Activated naive CD4-positive, alpha-beta T cell treated with anti-CD3 and anti-CD28 coated beads, Interleukin-2, amount 10 ng/mL, durations not matched to agents 7 days and 5 days (primary cell): ENCODE results near the gene PDE2A.

Experiments used
- CTCF ChIA-PET: fragments of 350-600 bp; sonication (Branson Sonifier 250); formaldehyde crosslinking; loops from one replicate; lab custom pipeline; 2021; ENCODE audit warnings: antibody characterized with exemption; lab: Charles Lee
- DNase-seq: peaks from one replicate; pipeline ENCODE4 v3.0.0-alpha.2; 2020
- H3K27ac Mint-ChIP-seq: one replicate; pipeline ENCODE4 v1.8.0; 2021; ENCODE audit warnings: mild to moderate bottlenecking, moderate library complexity, mixed read lengths
- H3K27me3 Mint-ChIP-seq: one replicate; pipeline ENCODE4 v1.8.0; 2021; ENCODE audit warnings: mild to moderate bottlenecking, mixed read lengths
- H3K36me3 Mint-ChIP-seq: one replicate; pipeline ENCODE4 v1.8.0; 2021; ENCODE audit warnings: mixed read lengths
- H3K4me1 Mint-ChIP-seq: one replicate; pipeline ENCODE4 v1.8.0; 2021; ENCODE audit warnings: mixed read lengths
- H3K4me3 Mint-ChIP-seq: one replicate; pipeline ENCODE4 v1.8.0; 2021; ENCODE audit warnings: mild to moderate bottlenecking, moderate library complexity, mixed read lengths
- H3K9me3 Mint-ChIP-seq: one replicate; pipeline ENCODE4 v1.8.0; 2021; ENCODE audit warnings: mixed read lengths

The PDE2A gene

DNA sequence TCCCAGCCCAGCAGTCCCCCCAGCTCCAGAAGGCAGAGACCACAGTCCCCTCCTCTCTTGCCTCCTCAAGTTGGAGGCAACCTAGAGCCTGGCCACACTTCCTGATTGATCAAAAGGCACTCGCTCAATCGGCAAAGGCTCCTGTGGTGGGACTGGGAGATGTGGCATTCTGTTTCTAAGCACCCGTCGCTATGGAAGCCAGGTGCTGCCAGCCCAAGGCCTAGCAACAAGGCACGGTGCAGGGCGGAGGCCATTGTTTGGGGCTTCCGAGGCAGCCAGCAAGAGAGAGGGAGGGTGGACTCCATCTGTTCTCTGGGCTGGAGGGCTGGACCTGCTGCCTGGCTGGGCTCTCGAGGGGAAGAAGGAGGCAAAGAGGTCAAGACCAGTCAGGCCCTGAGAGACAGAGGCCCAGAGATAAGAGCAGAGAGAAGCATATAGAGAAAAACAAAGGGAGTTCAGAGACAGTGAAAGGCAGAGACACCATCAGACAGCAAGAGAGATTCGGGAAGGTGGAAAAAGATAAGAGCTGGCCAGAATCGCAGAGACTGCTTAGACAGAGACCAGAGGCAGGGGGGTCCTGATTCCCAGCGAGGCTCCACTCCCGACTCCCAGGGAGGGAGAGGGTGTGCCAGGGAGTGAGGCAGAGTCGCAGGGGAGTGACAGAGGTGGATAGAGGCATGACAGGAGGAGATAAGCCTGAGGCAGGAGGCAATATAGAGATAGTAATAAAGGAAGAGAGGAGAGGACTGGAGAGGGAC lies 21.2 kb downstream of the PDE2A start:
- peaks cover 15% of the 10 kb centered on the region for H3K27me3 Mint-ChIP-seq
- CTCF ChIA-PET, result interaction anchor here (1.0 kb wide), 1 partner anchor 10 kb away, joined by 3 read pairs; no protein-coding TSS in a partner anchor
- DNase-seq, result no peak
- no peaks in the 10 kb centered on the region for H3K4me1 Mint-ChIP-seq
- no peak overlapping the region for H3K4me3 Mint-ChIP-seq
- no peaks in the 10 kb centered on the region for H3K9me3 Mint-ChIP-seq
- no peak overlapping the region for H3K27ac Mint-ChIP-seq
- H3K36me3 Mint-ChIP-seq, result no peaks in the 10 kb centered on the region

DNA sequence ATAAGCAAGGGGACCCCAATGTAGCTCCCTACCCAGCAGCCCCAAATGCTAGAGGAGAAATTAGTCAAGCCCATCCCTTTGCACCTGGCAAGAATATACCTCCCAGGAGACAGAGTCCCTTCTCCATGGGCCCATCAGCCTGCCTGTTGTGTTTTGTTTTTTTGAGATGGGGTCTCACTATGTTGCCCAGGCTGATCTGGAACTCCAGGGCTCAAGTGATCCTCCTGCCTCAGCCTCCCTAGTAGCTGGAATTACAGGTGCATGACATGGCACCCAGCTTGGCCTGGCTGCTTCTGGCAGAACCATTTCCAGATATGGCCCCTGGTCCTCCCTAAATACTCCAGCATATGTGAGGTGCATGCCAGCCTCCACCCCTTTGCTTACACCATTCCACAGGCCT lies 22.1 kb downstream of the PDE2A start:
- H3K27me3 Mint-ChIP-seq, result peaks cover 11% of the 10 kb centered on the region
- CTCF ChIA-PET, result no interaction called here
- H3K36me3 Mint-ChIP-seq, result no peaks in the 10 kb centered on the region
- no peak overlapping the region for H3K27ac Mint-ChIP-seq
- no peaks in the 10 kb centered on the region for H3K9me3 Mint-ChIP-seq
- no peak for DNase-seq
- H3K4me1 Mint-ChIP-seq, result no peaks in the 10 kb centered on the region
- no peak overlapping the region for H3K4me3 Mint-ChIP-seq

DNA sequence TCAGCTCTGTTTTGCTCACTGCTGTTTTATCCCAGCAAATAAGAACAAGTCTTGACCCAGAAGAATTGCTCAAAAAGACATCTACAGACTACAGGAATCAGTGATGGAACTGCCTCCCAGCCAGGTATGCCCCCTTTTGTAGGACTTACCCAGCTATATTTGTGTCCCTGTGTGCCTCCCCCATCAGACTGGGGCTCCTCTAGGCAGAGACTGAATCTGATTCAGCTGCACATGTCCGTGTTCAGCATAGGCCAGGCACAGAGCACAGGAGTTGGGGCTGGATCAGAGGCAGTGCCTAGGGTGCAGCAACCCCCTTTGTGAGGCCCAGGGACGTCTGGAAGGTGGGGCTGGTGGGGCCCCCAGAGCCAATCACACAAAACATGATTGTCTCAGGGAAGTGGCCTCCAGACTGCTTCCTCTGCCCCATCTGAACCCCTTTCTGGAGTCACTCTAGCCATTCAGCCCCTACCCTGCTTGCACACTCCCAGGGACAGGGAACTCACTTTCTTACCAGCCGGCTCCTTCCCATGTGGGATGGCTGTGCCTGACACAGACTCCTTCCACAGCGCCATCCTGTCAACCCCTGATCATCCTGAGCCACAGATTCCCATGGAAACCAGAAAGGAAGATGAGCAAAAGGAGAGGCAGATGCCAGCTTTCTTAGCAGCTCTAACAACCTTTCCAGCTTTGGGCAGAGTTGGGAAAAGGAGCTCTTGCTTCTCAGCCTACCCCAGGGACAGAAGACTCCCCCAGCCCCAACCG lies 24.8 kb downstream of the PDE2A start:
- no peaks in the 10 kb centered on the region for H3K4me1 Mint-ChIP-seq
- no peak overlapping the region for H3K4me3 Mint-ChIP-seq
- H3K27ac Mint-ChIP-seq, result no peak overlapping the region
- H3K36me3 Mint-ChIP-seq, result no peaks in the 10 kb centered on the region
- CTCF ChIA-PET, result interaction anchor here (0.6 to 1.2 kb wide), 3 partner anchors 39 to 215 kb away, joined by 3 read pairs; partner anchors contain the start of gene CLPB
- H3K9me3 Mint-ChIP-seq, result no peaks in the 10 kb centered on the region
- no peak for DNase-seq
- peaks cover 15% of the 10 kb centered on the region for H3K27me3 Mint-ChIP-seq

DNA sequence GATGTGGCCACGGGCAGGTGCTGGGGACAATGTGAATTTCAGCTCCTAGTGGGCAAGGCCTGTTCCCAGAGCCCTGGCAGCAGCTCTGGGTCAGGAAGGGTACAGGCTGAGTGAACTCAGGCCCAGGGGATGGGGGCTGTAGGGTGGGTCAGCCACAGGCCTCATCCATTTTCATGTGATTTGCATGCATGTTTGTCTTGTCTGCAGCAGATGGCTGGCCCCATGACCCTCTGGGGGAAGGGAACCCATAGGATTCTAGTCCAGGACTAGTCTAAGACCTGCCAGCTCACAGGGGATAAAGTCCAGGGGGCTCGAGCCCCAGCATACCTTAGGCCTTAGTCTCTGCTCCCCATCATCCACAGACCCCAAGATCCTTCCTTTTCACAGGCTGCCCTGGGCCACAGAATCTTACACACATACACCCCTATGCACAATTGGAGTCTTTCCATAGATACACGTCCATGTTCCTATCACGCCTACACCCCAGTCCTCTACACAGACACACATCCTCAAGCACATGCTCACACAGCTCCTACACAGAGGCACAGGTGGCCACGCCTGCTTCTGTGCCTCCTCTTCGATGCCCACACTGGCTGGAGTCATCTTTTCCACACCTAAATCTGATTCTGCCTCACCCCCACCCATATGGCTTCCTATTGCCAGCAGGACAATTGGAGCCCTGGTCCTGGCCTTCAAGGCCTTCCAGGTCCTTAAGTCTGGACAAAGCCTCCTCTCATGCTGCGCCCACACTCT lies 25.7 kb downstream of the PDE2A start:
- no peak overlapping the region for H3K4me3 Mint-ChIP-seq
- no peak overlapping the region for H3K27ac Mint-ChIP-seq
- CTCF ChIA-PET, result interaction anchor here (1.2 kb wide), 1 partner anchor 63 kb away, joined by 3 read pairs; no protein-coding TSS in a partner anchor
- peaks cover 2% of the 10 kb centered on the region for H3K4me1 Mint-ChIP-seq
- no peaks in the 10 kb centered on the region for H3K9me3 Mint-ChIP-seq
- H3K27me3 Mint-ChIP-seq, result peaks cover 10% of the 10 kb centered on the region
- no peak for DNase-seq
- no peaks in the 10 kb centered on the region for H3K36me3 Mint-ChIP-seq

- Mint-ChIP-seq H3K4me3 (no peak overlapping the region), H3K4me1 (peaks cover 5% of the 10 kb centered on the region), H3K27me3 (peaks cover 10% of the 10 kb centered on the region), H3K9me3 (no peaks in the 10 kb centered on the region), H3K27ac (no peak overlapping the region), H3K36me3 (no peaks in the 10 kb centered on the region)
- CTCF ChIA-PET, result no interaction called here
- no peak for DNase-seq
These were observed 26.3 kb downstream of the PDE2A start for GRCh38 chr11:72647882-72648281.

GRCh38 chr11:72646472-72646871 lies 27.8 kb downstream of the PDE2A start:
- no peak for DNase-seq
- Mint-ChIP-seq H3K4me3 (no peak overlapping the region), H3K4me1 (peaks cover 5% of the 10 kb centered on the region), H3K9me3 (no peaks in the 10 kb centered on the region), H3K36me3 (no peaks in the 10 kb centered on the region), H3K27ac (no peak overlapping the region), H3K27me3 (peaks cover 10% of the 10 kb centered on the region)
- CTCF ChIA-PET, result interaction anchor here (2.1 to 6.1 kb wide), 4 partner anchors 10 to 59 kb away, joined by 6 to 92 read pairs (median 8); no protein-coding TSS in a partner anchor

DNA sequence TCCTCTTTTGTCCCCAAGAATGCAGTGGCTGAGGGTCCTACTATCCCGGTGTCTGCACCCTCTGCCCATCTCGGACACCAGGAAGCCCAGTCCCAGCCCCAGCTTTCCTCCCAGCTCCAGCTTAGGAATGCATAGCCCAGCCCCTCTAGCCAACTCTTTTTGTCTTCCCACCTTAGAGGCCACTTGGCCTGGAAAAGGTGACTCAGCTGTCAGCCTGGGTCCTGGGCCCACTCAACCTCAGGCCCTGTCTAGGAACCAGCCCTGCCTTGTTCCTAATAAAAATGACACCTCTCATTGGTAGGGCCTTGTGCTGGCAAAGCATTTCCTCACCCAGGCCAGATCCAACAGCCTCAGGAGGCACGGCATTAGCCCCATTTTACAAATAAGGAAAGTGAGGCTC lies 28.2 kb downstream of the PDE2A start:
- DNase-seq, result no peak
- H3K27me3 Mint-ChIP-seq, result peaks cover 10% of the 10 kb centered on the region
- H3K27ac Mint-ChIP-seq, result no peak overlapping the region
- no peaks in the 10 kb centered on the region for H3K36me3 Mint-ChIP-seq
- no peaks in the 10 kb centered on the region for H3K9me3 Mint-ChIP-seq
- no peak overlapping the region for H3K4me3 Mint-ChIP-seq
- peaks cover 5% of the 10 kb centered on the region for H3K4me1 Mint-ChIP-seq
- CTCF ChIA-PET, result interaction anchor here (1.6 to 6.1 kb wide), 5 partner anchors 10 to 163 kb away, joined by 4 to 92 read pairs (median 7); no protein-coding TSS in a partner anchor

GRCh38 chr11:72643547-72643946 lies 30.7 kb downstream of the PDE2A start:
- H3K27ac Mint-ChIP-seq, result no peak overlapping the region
- H3K36me3 Mint-ChIP-seq, result no peaks in the 10 kb centered on the region
- peaks cover 5% of the 10 kb centered on the region for H3K4me1 Mint-ChIP-seq
- H3K9me3 Mint-ChIP-seq, result no peaks in the 10 kb centered on the region
- CTCF ChIA-PET, result interaction anchor here (0.6 to 6.1 kb wide), 7 partner anchors 10 to 698 kb away, joined by 3 to 92 read pairs (median 3); no protein-coding TSS in a partner anchor
- no peak for DNase-seq
- peaks cover 10% of the 10 kb centered on the region for H3K27me3 Mint-ChIP-seq
- H3K4me3 Mint-ChIP-seq, result no peak overlapping the region

GRCh38 chr11:72642884-72643522 lies 31.2 kb downstream of the PDE2A start:
- no peaks in the 10 kb centered on the region for H3K9me3 Mint-ChIP-seq
- peaks cover 13% of the 10 kb centered on the region for H3K27me3 Mint-ChIP-seq
- H3K36me3 Mint-ChIP-seq, result no peaks in the 10 kb centered on the region
- DNase-seq, result peak; percentile 71
- peaks cover 5% of the 10 kb centered on the region for H3K4me1 Mint-ChIP-seq
- no peak overlapping the region for H3K27ac Mint-ChIP-seq
- CTCF ChIA-PET, result interaction anchor here (0.8 to 6.1 kb wide), 5 partner anchors 11 to 697 kb away, joined by 3 to 92 read pairs (median 3); no protein-coding TSS in a partner anchor
- peak overlapping the region; percentile 55 for H3K4me3 Mint-ChIP-seq

- CTCF ChIA-PET, result interaction anchor here (1.0 to 6.1 kb wide), 4 partner anchors 11 to 697 kb away, joined by 3 to 92 read pairs (median 4); no protein-coding TSS in a partner anchor
- DNase-seq, result peak; percentile 40
- peaks cover 21% of the 10 kb centered on the region for H3K27me3 Mint-ChIP-seq
- H3K9me3 Mint-ChIP-seq, result no peaks in the 10 kb centered on the region
- peak overlapping the region; percentile 55 for H3K4me3 Mint-ChIP-seq
- peaks cover 5% of the 10 kb centered on the region for H3K4me1 Mint-ChIP-seq
- H3K27ac Mint-ChIP-seq, result no peak overlapping the region
- no peaks in the 10 kb centered on the region for H3K36me3 Mint-ChIP-seq
These were observed 32.0 kb downstream of the PDE2A start for GRCh38 chr11:72642043-72642883.

GRCh38 chr11:72641522-72642042 lies 32.6 kb downstream of the PDE2A start:
- no peak for DNase-seq
- Mint-ChIP-seq H3K36me3 (no peaks in the 10 kb centered on the region), H3K27me3 (peaks cover 28% of the 10 kb centered on the region), H3K4me3 (no peak overlapping the region), H3K9me3 (no peaks in the 10 kb centered on the region), H3K27ac (no peak overlapping the region), H3K4me1 (peaks cover 5% of the 10 kb centered on the region)
- CTCF ChIA-PET, result interaction anchor here (1.9 to 6.1 kb wide), 2 partner anchors 54 to 170 kb away, joined by 5 to 92 read pairs; no protein-coding TSS in a partner anchor

DNA sequence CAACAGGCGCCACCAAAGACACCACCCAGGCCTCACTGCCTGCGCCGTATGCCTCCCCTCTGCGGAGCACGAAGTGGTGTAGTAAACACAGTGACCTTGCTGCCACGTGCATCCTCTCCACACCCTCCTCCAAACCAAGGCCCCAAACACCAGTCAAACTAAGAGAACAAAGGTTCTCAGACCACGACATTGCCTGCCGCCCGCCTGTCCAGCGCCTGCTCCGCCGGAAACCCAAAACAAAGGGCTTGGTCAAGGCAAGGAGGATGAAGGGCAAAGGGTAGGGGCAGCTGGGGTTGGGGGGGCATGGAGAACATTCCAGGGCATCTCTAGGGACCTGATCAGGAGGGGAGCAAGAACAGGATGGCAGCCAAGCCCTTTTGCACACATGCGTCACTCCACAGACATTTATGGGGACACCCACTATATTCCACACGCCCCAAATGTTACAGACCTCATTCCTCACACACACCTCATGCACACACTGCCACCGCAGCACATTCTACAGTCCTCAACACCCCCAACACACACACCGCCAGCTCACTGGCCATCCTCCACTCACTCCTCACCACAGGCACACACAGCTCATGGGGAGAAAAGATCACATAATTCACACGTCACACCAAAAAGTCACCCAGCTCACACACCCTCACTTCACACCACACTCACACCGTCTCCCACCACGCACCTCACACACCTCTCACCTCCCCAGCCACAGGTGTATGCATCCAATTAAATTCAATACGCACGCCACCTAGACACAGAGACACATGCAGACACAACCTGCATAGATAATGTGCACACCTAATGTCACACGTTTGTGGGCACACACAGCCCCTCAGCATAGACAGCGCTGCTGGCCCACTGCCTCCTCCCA lies 34.5 kb downstream of the PDE2A start:
- no peak for DNase-seq
- Mint-ChIP-seq H3K9me3 (no peaks in the 10 kb centered on the region), H3K4me1 (peaks cover 5% of the 10 kb centered on the region), H3K36me3 (no peaks in the 10 kb centered on the region), H3K4me3 (no peak overlapping the region), H3K27ac (no peak overlapping the region), H3K27me3 (peaks cover 33% of the 10 kb centered on the region)
- CTCF ChIA-PET, result interaction anchor here (1.2 kb wide), 1 partner anchor 50 kb away, joined by 4 read pairs; no protein-coding TSS in a partner anchor
